GM12878 (cell line): ENCODE results near the gene BNIP5. TPM values are rescaled to one million over a fixed set of nuclear protein-coding genes. Genes with fewer than 3 reads are reported as not detected.

ENCODE experiments used
- ATAC-seq: fragments of 200-7000 bp; cut with Tn5 transposase; 3 replicates; pipeline ENCODE4 v1.9.1; 2020; ENCODE audit warnings: mild to moderate bottlenecking, moderate library complexity
- BruUV-seq: library from RNA; stranded (reverse); fragments of 400-500 nt; replicated peaks from 2 replicates; lab custom pipeline; 2021; lab: Mats Ljungman, UMichigan
- CTCF ChIA-PET: fragments of 300-600 bp; sonication (Branson Sonifier 250); formaldehyde crosslinking; extraction: SDS; loops from one replicate; lab custom pipeline; 2021; ENCODE audit warnings: inconsistent platforms; lab: Yijun Ruan, JAX
- POLR2A ChIA-PET: fragments of 350-600 bp; formaldehyde crosslinking; extraction: SDS; loops from one replicate; lab custom pipeline; 2021; ENCODE audit warnings: inconsistent platforms; lab: Charles Lee
- RAD21 ChIA-PET: fragments of 300-600 bp; sonication (Branson Sonifier 250); formaldehyde crosslinking; loops from one replicate; lab custom pipeline; 2023; ENCODE audit warnings: antibody characterized with exemption; ENCODE audit not compliant: unreplicated experiment; lab: Charles Lee
- SMC1A ChIA-PET: fragments of 300-600 bp; sonication (Branson Sonifier 250); formaldehyde crosslinking; loops from one replicate; lab custom pipeline; 2023; ENCODE audit not compliant: unreplicated experiment, uncharacterized antibody; lab: Charles Lee
- DNase-seq: peaks from one replicate; pipeline ENCODE4 v3.0.0-alpha.2; 2011; ENCODE audit warnings: low read depth, low spot score
- FAIRE-seq: peaks from 3 replicates; lab custom pipeline; 2011; peaks lifted over from hg19 to GRCh38; lab: Jason Lieb, UNC
- H2AFZ ChIP-seq: 2 replicates; pipeline ENCODE4 v1.6.0; 2011; ENCODE audit warnings: low read depth, low read length, control low read depth; ENCODE audit not compliant: control insufficient read depth
- H3K27ac ChIP-seq: 2 replicates; pipeline ENCODE4 v1.5.1; 2011; ENCODE audit warnings: control low read depth; ENCODE audit not compliant: control insufficient read depth, insufficient read depth
- H3K27me3 ChIP-seq, 2 experiments: replicated peaks in 1 of 2; 2 replicates each; pipeline versions ENCODE4 v1.6.0 to v1.6.1; 2011; ENCODE audit warnings: low read length in 1 of 2; ENCODE audit not compliant: control insufficient read depth in 2 of 2, insufficient read depth in 2 of 2
- H3K36me3 ChIP-seq, 2 experiments: 2 replicates each; pipeline ENCODE4 v1.5.1; 2011; ENCODE audit warnings: low read length in 1 of 2; ENCODE audit not compliant: control insufficient read depth in 2 of 2, insufficient read depth in 2 of 2
- H3K4me1 ChIP-seq: 2 replicates; pipeline ENCODE4 v1.6.1; 2011; ENCODE audit warnings: mild to moderate bottlenecking, low read length, moderate library complexity, mixed read lengths; ENCODE audit not compliant: control insufficient read depth, insufficient read depth
- H3K4me2 ChIP-seq: 2 replicates; pipeline ENCODE4 v1.6.0; 2011; ENCODE audit warnings: control low read depth; ENCODE audit not compliant: control insufficient read depth, insufficient read depth
- H3K4me3 ChIP-seq: fragments of 200-600 bp; sonication (generic); 2 replicates; pipeline ENCODE4 v1.5.1; 2016
- H3K79me2 ChIP-seq: 2 replicates; pipeline ENCODE4 v1.6.0; 2011; ENCODE audit warnings: low read length; ENCODE audit not compliant: control insufficient read depth, insufficient read depth
- H3K9ac ChIP-seq: 2 replicates; pipeline ENCODE4 v1.8.0; 2011; ENCODE audit warnings: low read length, control low read depth, mixed read lengths; ENCODE audit not compliant: control insufficient read depth, insufficient read depth
- H3K9me3 ChIP-seq: replicated peaks from 3 replicates; pipeline ENCODE4 v1.5.1; 2011; ENCODE audit warnings: mild to moderate bottlenecking, low read length; ENCODE audit not compliant: control insufficient read depth, insufficient read depth
- H4K20me1 ChIP-seq: 2 replicates; pipeline ENCODE4 v1.6.0; 2011; ENCODE audit not compliant: control insufficient read depth, insufficient read depth
- HCFC1 ChIP-seq: fragments of 150-350 bp; IDR thresholded peaks from 2 replicates; pipeline ENCODE4 v1.6.1; 2014; ENCODE audit warnings: low read length
- HDGF ChIP-seq: fragments of 450-650 bp; IDR thresholded peaks from 2 replicates; pipeline ENCODE4 v1.6.1; 2016; ENCODE audit warnings: antibody characterized with exemption
- HSF1 ChIP-seq: fragments of 150-350 bp; IDR thresholded peaks from 2 replicates; pipeline ENCODE4 v1.6.1; 2014; ENCODE audit warnings: mild to moderate bottlenecking, low read depth, low read length
- ZBTB40 ChIP-seq: fragments of 450-650 bp; IDR thresholded peaks from 2 replicates; pipeline ENCODE4 v1.6.1; 2016; ENCODE audit warnings: mild to moderate bottlenecking, moderate library complexity, borderline replicate concordance
- ZZZ3 ChIP-seq: IDR thresholded peaks from 2 replicates; pipeline ENCODE4 v1.6.1; 2011; ENCODE audit warnings: low read depth; ENCODE audit not compliant: control insufficient read depth, insufficient read length
- WGBS: methylation state at CpG from one replicate; pipeline ENCODE4 v1.1.6; 2016; ENCODE audit warnings: low lambda C conversion rate; ENCODE audit not compliant: insufficient replicate concordance, insufficient coverage; ENCODE audit errors: missing lambda C conversion rate; 5-methylcytosine and 5-hydroxymethylcytosine counted together
- in situ Hi-C: fragments of 300-500 bp; cut with MboI; formaldehyde crosslinking; loops from 9 replicates; pipeline ENCODE4 v1.14.3; 2018; ENCODE audit warnings: mixed read lengths
- intact Hi-C: fragments of 100-400 bp; cut with micrococcal nuclease; formaldehyde crosslinking; loops from one replicate; pipeline ENCODE4 v1.14.2; 2022; ENCODE audit not compliant: unreplicated experiment
- polyA plus RNA-seq, 11 experiments: library from polyadenylated mRNA; depleted of rRNA in 4 of 11; unstranded in 6 of 11; stranded (reverse) in 5 of 11; fragments of >200 nt; fragmentation: Nextera tagmentation in 4 of 11; fragmentation: Illumina TruSeq in 1 of 11; extraction: Ambion mirVana in 4 of 11; extraction: Trizol in 1 of 11; gene quantifications; 1 replicate in 1 of 11; 2 replicates in 10 of 11; pipeline versions ENCODE4 v1.2.1 to v1.2.3, GENCODE V29; 2011 to 2016; ENCODE audit warnings: inconsistent platforms in 2 of 11, missing spikeins in 2 of 11, low read depth in 1 of 11
- total RNA-seq, 4 experiments: library from RNA; depleted of rRNA in 3 of 4; stranded (reverse); fragments of >200 nt in 3 of 4; fragmentation: Illumina TruSeq in 1 of 4; extraction: Trizol in 1 of 4; gene quantifications; 2 replicates each; pipeline versions ENCODE4 v1.2.1 to v1.2.3, GENCODE V29; 2013 to 2021
- TF ChIP-seq, protein P1 (sequence below): IDR thresholded peaks from 2 replicates; pipeline ENCODE4 v1.6.1; 2012; ENCODE audit warnings: low read depth, low read length, improper control_type of control experiment

The BNIP5 gene
- total and polyA plus RNA-seq, 10 of the 15 experiments (the other 5 are each of a cell fraction or from before 2014, with no cell fraction given) = 0.02 to 0.68 (median 0.05) TPM; not detected in 2

DNA sequence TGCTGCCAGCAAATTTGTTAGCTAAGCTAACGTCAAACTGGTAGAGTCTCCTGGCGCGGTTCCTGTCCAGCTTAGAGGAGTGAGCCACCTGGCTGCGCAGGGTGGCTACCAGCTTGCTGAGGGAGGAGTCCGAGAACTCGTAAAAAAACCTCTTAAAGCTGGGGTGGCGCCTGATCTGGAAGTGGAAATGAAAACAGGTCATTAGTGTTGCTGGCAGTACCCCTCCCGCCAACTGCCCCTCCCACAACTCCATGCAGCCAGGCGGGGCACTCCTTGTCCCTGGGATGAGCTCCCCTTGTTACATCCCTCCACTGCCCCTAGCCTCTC lies 17.3 kb downstream of the BNIP5 start:
- POLR2A ChIA-PET = no interaction called here
- Histone ChIP-seq H3K27me3 (no peaks in the 10 kb centered on the region), H3K9ac (no peak overlapping the region), H2AFZ (no peak overlapping the region), H4K20me1 (no peaks in the 10 kb centered on the region)
- DNase-seq = no peak
- BruUV-seq = no TSS peak
- in situ Hi-C loops = no loop called here
- CTCF ChIA-PET = interaction anchor here (0.7 to 2.3 kb wide), 5 partner anchors 8 to 21 kb away, joined by 3 to 8 read pairs (median 4); no protein-coding TSS in a partner anchor
- TF ChIP-seq ZZZ3 (no peak), ZBTB40 (no peak), HDGF (no peak), HSF1 (no peak), HCFC1 (no peak)
- TF ChIP-seq, protein P1, sequence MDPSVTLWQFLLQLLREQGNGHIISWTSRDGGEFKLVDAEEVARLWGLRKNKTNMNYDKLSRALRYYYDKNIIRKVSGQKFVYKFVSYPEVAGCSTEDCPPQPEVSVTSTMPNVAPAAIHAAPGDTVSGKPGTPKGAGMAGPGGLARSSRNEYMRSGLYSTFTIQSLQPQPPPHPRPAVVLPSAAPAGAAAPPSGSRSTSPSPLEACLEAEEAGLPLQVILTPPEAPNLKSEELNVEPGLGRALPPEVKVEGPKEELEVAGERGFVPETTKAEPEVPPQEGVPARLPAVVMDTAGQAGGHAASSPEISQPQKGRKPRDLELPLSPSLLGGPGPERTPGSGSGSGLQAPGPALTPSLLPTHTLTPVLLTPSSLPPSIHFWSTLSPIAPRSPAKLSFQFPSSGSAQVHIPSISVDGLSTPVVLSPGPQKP = no peak
- TF ChIP-seq, all 136 proteins: peak for 0
- H3K27ac ChIP-seq = no peak overlapping the region
- FAIRE-seq = no peak
- ChIA-PET SMC1A (interaction anchor here (1.1 to 3.0 kb wide), 3 partner anchors 14 to 39 kb away, joined by 3 to 9 read pairs (median 5); no protein-coding TSS in a partner anchor), RAD21 (no interaction called here)
- intact Hi-C loops = no loop called here
- no peaks in the 10 kb centered on the region for H3K4me1 ChIP-seq
- WGBS = 70% methylated on average over 9 of the region's 9 CpGs
- H3K4me3 ChIP-seq = no peak overlapping the region
- no peaks in the 10 kb centered on the region for H3K36me3 ChIP-seq
- no peak overlapping the region for H3K4me2 ChIP-seq
- no peaks in the 10 kb centered on the region for H3K79me2 ChIP-seq
- ATAC-seq = no peak
- no peaks in the 10 kb centered on the region for H3K9me3 ChIP-seq
